Subcutaneous abdominal adipose tissue (tissue), 5 donors: ENCODE measurements around the gene EGR2.
A peak's percentile ranks its signal among the peaks of the same experiment; 100 is the strongest.

Experiments
- H3K27ac ChIP-seq: one replicate; pipeline ENCODE4 v1.7.0; 2013; ENCODE audit warnings: low read depth, mild to moderate bottlenecking, inconsistent platforms, low read length, moderate library complexity
- H3K27me3 ChIP-seq, 5 donors: one replicate each; pipeline ENCODE4 v1.7.0; 2013; ENCODE audit warnings: low read length in 5 of 5, inconsistent platforms in 1 of 5; ENCODE audit not compliant: control insufficient read depth in 5 of 5, insufficient read depth in 4 of 5
- H3K36me3 ChIP-seq, 5 donors: one replicate each; pipeline ENCODE4 v1.7.0; 2013; ENCODE audit warnings: low read length in 5 of 5; ENCODE audit not compliant: control insufficient read depth in 5 of 5, insufficient read depth in 5 of 5
- H3K4me1 ChIP-seq, 5 donors: one replicate each; pipeline ENCODE4 v1.7.0; 2013; ENCODE audit warnings: low read length in 5 of 5, mild to moderate bottlenecking in 3 of 5, moderate library complexity in 1 of 5; ENCODE audit not compliant: control insufficient read depth in 5 of 5, insufficient read depth in 5 of 5
- H3K4me3 ChIP-seq, 5 donors: one replicate each; pipeline ENCODE4 v1.7.0; 2013; ENCODE audit warnings: low read length in 5 of 5, low read depth in 1 of 5
- H3K9ac ChIP-seq, 5 donors: one replicate each; pipeline ENCODE4 v1.7.0; 2013; ENCODE audit warnings: low read length in 5 of 5, mild to moderate bottlenecking in 4 of 5, moderate library complexity in 3 of 5
- H3K9me3 ChIP-seq, 5 donors: one replicate each; pipeline ENCODE4 v1.7.0; 2013; ENCODE audit warnings: low read length in 5 of 5; ENCODE audit not compliant: control insufficient read depth in 5 of 5
- donor health status: healthy.
- donor health status: healthy.
- donor health status: healthy.
- donor health status: healthy.
- donor health status: healthy.

EGR2 gene

DNA sequence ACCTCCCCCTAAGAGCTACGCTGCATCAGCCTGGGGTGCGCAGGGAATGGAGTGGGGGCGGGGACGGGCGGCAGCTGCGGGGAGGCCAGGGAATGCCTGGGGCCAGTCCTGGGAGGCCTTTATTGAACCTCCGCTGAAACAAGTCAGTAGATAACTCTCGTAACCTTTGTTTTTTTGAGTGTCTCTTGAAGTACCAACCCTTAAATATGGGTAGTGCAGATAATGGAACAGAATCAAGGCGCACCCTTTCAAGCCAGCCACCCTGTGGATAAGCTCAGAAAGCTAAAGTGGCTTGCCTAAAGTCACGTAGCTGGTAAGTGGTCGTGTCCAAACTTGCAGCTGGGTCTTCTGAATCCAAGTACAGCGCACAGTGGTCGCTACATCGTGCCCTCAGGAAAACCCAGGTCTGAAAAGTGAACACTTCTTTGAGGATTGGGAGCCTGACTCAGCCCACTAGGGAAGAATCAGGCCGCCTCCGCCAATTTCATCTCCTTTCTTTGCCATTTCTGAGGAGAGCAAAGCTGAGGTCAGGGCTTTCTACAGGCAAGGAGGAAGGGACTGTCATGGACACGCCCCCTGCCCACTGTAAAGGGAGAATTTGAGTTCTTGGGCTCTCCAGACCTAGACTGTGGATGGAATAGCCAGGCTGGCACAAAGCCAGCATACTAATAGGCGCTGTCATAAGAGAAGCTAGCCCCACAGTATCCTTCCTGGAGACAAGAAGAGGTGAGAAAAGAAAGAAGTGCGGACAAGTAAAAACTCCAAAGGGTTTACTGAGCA is 3.2 kb upstream of the EGR2 start:
- Histone ChIP-seq H3K4me1 (peaks cover 0 to 42% (median 39%) of the 10 kb centered on the region in 5 donors), H3K36me3 (no peaks in the 10 kb centered on the region), H3K4me3 (no peak overlapping the region), H3K27me3 (peaks cover 8 to 29% (median 26%) of the 10 kb centered on the region in 5 donors), H3K27ac (no peak overlapping the region), H3K9me3 (no peaks in the 10 kb centered on the region), H3K9ac (no peak overlapping the region)

DNA sequence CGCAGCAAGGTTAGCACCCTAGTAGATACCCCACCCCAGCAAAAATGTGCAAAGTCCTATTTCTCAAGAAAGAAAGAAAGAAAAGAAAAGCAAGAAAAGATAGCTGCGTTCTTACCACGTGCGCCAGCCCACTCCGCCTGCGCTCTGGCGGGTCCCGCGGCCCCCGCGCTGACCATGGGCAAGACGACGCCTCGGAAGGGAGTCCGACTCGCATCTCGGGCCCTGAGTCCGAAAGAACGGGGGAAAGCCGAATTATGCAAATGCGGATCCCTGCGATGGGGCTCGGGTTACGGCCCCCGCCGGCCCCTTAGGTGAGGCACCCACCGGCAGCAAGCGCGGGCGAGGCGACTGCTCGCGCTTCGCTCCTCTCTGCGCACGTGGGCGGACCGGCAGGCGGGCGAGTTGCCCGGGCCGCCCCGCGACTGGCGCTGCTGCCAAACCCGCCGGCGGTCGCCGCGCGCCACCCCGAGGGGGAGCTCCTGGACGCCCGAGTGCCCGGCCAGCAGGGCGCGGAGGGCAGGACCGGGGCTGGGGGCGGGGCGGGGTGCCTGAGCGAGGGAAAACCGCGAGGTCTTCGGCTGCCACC is 2.4 kb upstream of the EGR2 start:
- Histone ChIP-seq H3K9me3 (no peaks in the 10 kb centered on the region), H3K4me3 (peak overlapping the region; percentile 48 to 93 (median 79)), H3K27ac (peak overlapping the region; percentile 88), H3K4me1 (peaks cover 0 to 42% (median 39%) of the 10 kb centered on the region in 5 donors), H3K36me3 (no peaks in the 10 kb centered on the region), H3K9ac (peak overlapping the region in 2 of 5 donors; percentile 12 to 85), H3K27me3 (peaks cover 10 to 35% (median 33%) of the 10 kb centered on the region in 5 donors)

DNA sequence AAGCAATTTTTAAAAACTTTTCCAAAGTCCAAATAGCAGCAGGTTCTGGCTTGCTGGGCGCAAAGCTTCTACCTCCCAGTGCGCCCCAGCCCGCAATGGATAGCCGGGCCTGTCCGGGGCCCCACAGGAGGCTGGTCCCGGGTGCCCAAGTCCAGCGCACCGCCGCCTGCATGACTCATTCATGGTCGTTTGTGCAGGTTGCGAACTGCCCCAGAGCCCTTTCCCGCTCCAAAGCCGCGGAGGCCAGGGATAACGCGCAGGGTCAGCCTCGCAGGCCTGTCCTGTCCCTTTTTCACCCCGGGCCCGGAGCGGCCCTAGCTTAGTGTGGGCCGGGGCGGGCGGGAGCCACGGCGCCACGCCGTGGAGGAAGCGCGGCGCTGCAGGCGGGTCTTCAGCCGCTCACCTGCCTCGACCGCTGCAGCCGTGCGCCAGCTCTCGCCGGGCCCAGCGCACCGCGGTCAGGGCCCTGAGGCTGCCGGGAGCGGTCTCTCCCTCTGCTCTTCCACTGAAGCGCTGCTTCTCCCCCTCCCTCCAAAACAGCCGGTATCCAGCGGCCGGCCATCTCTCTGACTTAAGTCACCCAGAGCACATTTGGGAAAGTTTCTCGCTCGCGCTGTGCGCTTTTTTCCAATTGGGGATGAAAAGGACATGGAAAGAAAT is 1.7 kb upstream of the EGR2 start:
- Histone ChIP-seq H3K9me3 (no peaks in the 10 kb centered on the region), H3K4me3 (peak overlapping the region; percentile 65 to 93 (median 89)), H3K9ac (peak overlapping the region in 4 of 5 donors; percentile 66 to 88 (median 78)), H3K27ac (peak overlapping the region; percentile 88), H3K27me3 (peaks cover 10 to 35% (median 33%) of the 10 kb centered on the region in 5 donors), H3K36me3 (no peaks in the 10 kb centered on the region), H3K4me1 (peaks cover 0 to 42% (median 39%) of the 10 kb centered on the region in 5 donors)

DNA sequence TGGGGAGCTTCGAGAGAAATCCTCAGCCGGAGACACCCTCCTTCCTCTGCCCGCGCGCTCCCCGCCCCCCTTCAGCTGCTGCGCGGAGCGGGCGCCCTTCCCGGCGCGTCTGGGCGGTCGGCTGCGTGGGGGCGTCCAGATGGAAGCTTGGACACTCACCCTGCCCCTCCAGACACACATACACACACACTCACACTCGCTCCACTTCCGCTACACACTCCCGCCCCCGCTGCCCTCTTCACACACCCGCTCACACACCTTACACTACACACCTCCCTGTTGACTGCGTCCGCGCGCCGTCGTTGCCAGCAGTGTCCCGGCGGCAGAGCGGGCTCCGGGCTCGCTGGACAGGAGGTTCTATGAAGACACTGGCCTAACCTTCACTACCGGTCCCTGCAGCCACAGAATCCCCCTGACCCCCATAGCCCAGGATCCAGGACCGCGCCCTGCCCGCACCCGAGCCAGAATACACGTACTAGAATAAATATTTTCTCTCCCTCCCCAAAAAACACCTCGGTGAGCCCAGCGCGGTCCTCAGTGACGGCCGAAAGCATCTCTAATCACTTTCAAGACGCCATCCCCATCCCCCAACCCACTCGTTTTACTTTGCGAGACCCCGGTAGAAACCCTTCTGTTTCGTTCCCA is 1.1 kb upstream of the EGR2 start:
- H3K9me3 ChIP-seq = no peaks in the 10 kb centered on the region
- no peaks in the 10 kb centered on the region for H3K36me3 ChIP-seq
- peaks cover 10 to 35% (median 33%) of the 10 kb centered on the region in 5 donors for H3K27me3 ChIP-seq
- peaks cover 0 to 42% (median 39%) of the 10 kb centered on the region in 5 donors for H3K4me1 ChIP-seq
- peak overlapping the region; percentile 65 to 93 (median 89) for H3K4me3 ChIP-seq
- peak overlapping the region; percentile 66 to 88 (median 81) for H3K9ac ChIP-seq
- H3K27ac ChIP-seq = peak overlapping the region; percentile 88

DNA sequence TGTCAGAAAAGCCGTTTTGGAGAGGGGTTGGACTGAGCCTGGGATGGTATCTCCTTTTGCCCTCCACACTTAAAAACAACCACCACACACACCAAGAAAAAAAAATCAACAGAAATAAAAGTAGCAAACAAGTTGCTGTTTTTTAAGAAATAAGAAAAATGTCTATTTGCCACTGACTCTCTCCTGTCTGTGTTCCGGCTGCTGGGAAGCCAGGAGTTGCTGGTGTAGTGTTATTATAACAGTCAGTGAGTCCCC is 163 bp downstream of the EGR2 start:
- Histone ChIP-seq H3K9me3 (no peaks in the 10 kb centered on the region), H3K9ac (peak overlapping the region in 4 of 5 donors; percentile 11 to 85 (median 71)), H3K4me3 (peak overlapping the region; percentile 65 to 93 (median 79)), H3K36me3 (no peaks in the 10 kb centered on the region), H3K27me3 (peaks cover 10 to 35% (median 33%) of the 10 kb centered on the region in 5 donors), H3K27ac (peak overlapping the region; percentile 88), H3K4me1 (peaks cover 0 to 42% (median 39%) of the 10 kb centered on the region in 5 donors)

DNA sequence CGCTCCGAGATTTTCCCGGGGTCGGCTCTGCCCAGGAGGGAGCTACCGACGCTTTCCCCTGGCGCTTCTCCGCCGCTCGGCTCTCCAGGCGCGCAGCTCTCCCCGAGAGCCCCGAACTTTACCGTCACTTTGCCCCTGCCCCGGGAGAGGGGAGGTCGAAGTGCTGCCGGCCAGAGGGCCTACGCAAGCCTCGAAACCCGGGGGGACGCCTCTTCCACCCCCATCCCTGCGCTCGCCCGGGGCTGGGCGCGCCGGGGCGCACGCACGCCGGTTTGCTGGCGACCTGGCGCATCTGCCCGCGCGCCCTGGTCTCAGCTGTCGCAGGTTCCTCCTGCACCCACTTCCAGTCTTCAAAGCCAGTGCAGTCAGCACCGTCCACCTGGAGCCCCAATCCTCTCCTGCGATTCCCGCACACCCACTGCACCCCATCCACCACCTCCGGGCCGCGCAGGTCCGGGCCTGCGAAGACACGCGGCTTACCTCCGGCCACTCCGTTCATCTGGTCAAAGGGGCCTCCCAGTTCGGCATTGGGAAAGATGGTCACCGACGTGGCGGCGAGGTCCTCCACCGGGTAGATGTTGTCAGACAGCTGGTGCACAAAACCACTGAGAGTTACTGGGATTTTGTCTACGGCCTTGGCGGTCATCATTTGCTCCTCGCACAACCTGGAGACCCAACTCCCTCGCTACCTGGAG is 638 bp downstream of the EGR2 start:
- Histone ChIP-seq H3K27me3 (peaks cover 10 to 34% (median 28%) of the 10 kb centered on the region in 5 donors), H3K9ac (peak overlapping the region in 4 of 5 donors; percentile 11 to 85 (median 71)), H3K4me1 (peaks cover 0 to 42% (median 39%) of the 10 kb centered on the region in 5 donors), H3K9me3 (no peaks in the 10 kb centered on the region), H3K36me3 (peaks cover 0 to 3% (median 0%) of the 10 kb centered on the region in 5 donors), H3K4me3 (peak overlapping the region; percentile 65 to 93 (median 79)), H3K27ac (peak overlapping the region; percentile 88)

DNA sequence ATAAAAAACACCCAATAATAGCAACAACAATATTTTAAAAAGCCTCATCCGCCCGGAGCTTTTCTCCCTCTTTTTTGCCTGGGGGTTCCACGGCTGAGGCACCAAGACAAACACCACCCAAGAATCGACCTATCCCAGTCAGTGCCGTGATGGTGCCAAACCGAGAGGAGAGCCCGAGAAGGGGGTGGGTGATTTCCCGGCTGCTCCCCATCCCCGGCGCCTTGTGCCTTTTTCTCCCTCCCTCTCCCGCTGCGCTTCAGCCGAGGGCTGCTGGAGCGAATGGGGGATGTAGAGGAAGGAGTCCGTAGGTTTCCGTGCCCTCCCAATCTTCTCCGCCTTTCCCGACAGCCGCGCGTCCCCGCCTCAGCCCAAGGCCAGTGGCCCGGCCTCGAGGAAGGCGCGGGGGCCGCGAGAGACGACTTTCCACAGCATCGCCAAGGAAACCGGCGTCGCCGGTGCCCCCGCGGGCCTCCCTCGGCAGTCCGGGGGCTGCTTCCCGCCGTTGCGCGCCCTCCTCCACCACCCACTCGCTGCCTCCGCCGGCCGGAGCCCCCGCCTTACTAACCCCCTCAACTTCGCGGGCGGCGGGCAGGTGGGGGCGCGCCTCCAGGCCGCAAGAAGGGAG is 1.3 kb downstream of the EGR2 start:
- peaks cover 0 to 3% (median 0%) of the 10 kb centered on the region in 5 donors for H3K36me3 ChIP-seq
- peaks cover 0 to 42% (median 39%) of the 10 kb centered on the region in 5 donors for H3K4me1 ChIP-seq
- peak overlapping the region in 4 of 5 donors; percentile 11 to 73 (median 38) for H3K9ac ChIP-seq
- no peak overlapping the region for H3K27ac ChIP-seq
- H3K27me3 ChIP-seq = peaks cover 10 to 30% (median 25%) of the 10 kb centered on the region in 5 donors
- no peaks in the 10 kb centered on the region for H3K9me3 ChIP-seq
- peak overlapping the region in 4 of 5 donors; percentile 65 to 93 (median 84) for H3K4me3 ChIP-seq

DNA sequence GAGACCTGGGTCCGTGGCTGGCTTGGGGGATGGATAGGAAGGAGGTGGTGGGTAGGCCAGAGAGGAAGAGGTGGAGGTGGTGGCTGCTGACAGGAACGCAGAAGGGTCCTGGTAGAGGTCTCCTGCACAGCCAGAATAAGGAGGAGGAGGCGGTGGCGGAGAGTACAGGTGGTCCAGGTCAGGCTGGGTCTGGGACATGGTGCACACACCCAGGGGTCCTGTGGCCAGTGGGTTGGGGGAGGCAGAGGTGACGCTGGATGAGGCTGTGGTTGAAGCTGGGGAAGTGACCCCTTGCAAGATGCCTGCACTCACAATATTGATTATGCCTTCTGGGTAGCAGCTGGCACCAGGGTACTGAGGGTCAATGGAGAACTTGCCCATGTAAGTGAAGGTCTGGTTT is 2.2 kb downstream of the EGR2 start:
- Histone ChIP-seq H3K4me3 (peak overlapping the region in 2 of 5 donors; percentile 65 to 89), H3K27me3 (peaks cover 10 to 26% (median 22%) of the 10 kb centered on the region in 5 donors), H3K27ac (no peak overlapping the region), H3K36me3 (peaks cover 0 to 3% (median 0%) of the 10 kb centered on the region in 5 donors), H3K9me3 (no peaks in the 10 kb centered on the region), H3K4me1 (peaks cover 0 to 37% (median 35%) of the 10 kb centered on the region in 5 donors), H3K9ac (no peak overlapping the region)

DNA sequence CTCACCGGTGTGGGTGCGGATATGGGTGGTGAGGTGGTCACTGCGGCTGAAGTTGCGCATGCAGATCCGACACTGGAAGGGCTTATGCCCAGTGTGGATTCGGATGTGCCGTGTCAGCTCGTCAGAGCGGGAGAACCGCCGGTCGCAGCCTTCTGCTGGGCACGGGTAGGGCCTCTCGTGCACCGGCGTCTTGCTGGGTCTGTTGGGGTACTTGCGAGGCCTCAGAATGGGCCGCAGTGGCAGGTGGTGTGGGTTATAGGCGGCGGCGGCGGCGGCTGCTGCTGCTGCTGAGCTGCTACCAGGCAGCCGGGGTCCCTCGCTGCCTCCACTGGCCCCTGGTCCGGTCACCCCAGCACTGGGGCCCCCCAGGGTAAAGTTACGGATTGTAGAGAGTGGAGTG is 2.7 kb downstream of the EGR2 start:
- no peak overlapping the region for H3K9ac ChIP-seq
- peaks cover 10 to 24% (median 21%) of the 10 kb centered on the region in 5 donors for H3K27me3 ChIP-seq
- no peaks in the 10 kb centered on the region for H3K9me3 ChIP-seq
- peaks cover 0 to 3% (median 0%) of the 10 kb centered on the region in 5 donors for H3K36me3 ChIP-seq
- no peak overlapping the region for H3K27ac ChIP-seq
- H3K4me1 ChIP-seq = peaks cover 0 to 35% (median 31%) of the 10 kb centered on the region in 5 donors
- H3K4me3 ChIP-seq = no peak overlapping the region
